ENCODE results near the gene TTLL13.

TTLL13 gene

DNA sequence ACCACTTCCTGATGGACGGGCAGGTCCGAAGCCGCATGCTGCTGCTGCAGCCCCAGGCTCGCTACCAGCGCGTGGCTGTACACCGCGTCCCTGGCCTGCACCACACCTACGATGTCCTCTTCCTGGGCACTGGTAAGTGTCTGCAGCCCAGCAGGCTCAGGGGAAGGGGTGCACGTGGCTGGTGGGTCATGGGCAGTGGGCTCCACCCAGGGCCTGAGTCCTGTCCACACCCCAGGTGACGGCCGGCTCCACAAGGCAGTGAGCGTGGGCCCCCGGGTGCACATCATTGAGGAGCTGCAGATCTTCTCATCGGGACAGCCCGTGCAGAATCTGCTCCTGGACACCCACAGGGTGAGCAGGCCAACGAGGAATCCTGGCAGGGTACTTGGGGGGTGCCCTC lies 24.3 kb upstream of the TTLL13 start:
- no peak overlapping the region for H3K14ac ChIP-seq (ENCODE audit: low read length)
- no peak overlapping the region for H2BK12ac ChIP-seq (ENCODE audit: low read length)
- H3K36me3 ChIP-seq (ENCODE audit: control insufficient read depth in 1 of 2, insufficient read depth in 2 of 2, low read length in 2 of 2) = peaks cover 46 to 57% of the 10 kb centered on the region in 2 experiments
- no peak overlapping the region for H2BK5ac ChIP-seq (ENCODE audit: low read depth, low read length, poor library complexity)
- H3K9ac ChIP-seq (ENCODE audit: low read length) = no peak overlapping the region
- no peak overlapping the region for H3K23ac ChIP-seq (ENCODE audit: low read length)
- no peak overlapping the region for H2AFZ ChIP-seq (ENCODE audit: insufficient read depth, low read length, poor library complexity)
- H4K91ac ChIP-seq (ENCODE audit: low read depth, low read length) = no peak overlapping the region
- peaks cover 3% of the 10 kb centered on the region for H3K9me3 ChIP-seq (ENCODE audit: insufficient read depth, low read depth, low read length)
- H3K4me2 ChIP-seq (ENCODE audit: low read length) = no peak overlapping the region
- H3K79me1 ChIP-seq (ENCODE audit: low read length) = no peaks in the 10 kb centered on the region
- no peak overlapping the region for H3K18ac ChIP-seq (ENCODE audit: low read length)
- H3K27ac ChIP-seq (ENCODE audit: low read depth, low read length) = no peak overlapping the region
- H4K12ac ChIP-seq (ENCODE audit: low read depth, low read length) = no peak overlapping the region
- no peak overlapping the region for H2AK5ac ChIP-seq (ENCODE audit: low read length)
- no peak overlapping the region for H2BK120ac ChIP-seq (ENCODE audit: insufficient read depth, low read length, poor library complexity)
- no peaks in the 10 kb centered on the region for H3K79me2 ChIP-seq (ENCODE audit: control insufficient read depth, insufficient read depth, low read length, poor library complexity)
- no peak overlapping the region for H3K4ac ChIP-seq (ENCODE audit: low read depth, low read length)
- DNase-seq = no peak
- no peak overlapping the region for H3K4me3 ChIP-seq (ENCODE audit: low read depth, low read length)
- no CpG with 5 or more reads among the region's 17 CpGs for WGBS (ENCODE audit: extremely low coverage, insufficient coverage, insufficient read length)
- H3K27me3 ChIP-seq (ENCODE audit: insufficient read depth, low read length) = no peaks in the 10 kb centered on the region
- H4K8ac ChIP-seq (ENCODE audit: low read depth, low read length) = no peak overlapping the region
- no peaks in the 10 kb centered on the region for H3K4me1 ChIP-seq (ENCODE audit: control insufficient read depth in 1 of 2, insufficient read depth in 2 of 2, low read length in 2 of 2)

DNA sequence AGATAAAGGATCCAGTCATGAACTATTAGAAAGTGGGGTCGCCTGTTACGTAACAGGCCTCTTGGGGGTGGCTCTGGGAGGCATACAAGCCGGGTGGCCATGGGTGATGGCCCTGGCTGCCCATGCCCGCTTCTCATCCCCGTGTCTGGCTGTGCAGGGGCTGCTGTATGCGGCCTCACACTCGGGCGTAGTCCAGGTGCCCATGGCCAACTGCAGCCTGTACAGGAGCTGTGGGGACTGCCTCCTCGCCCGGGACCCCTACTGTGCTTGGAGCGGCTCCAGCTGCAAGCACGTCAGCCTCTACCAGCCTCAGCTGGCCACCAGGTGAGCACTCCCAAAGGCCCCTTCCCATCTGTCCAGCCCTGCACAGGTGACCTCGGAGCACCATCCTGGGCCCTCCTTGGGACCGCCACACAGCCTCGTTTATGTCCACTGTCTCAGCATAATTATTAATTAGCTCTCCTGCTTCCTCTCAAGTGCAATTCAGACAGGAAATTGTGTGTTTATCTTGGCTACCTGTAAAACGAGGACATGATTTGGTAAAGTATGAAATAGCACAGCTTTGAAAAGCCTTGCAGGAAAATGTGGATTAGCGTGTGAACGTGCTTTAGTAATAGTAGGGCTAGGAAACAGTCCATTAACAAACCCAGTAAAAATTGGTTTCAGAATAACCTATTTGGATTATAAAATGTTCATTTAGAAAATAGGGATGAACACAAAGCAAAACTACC lies 23.7 kb upstream of the TTLL13 start:
- no peak overlapping the region for H2BK120ac ChIP-seq (ENCODE audit: insufficient read depth, low read length, poor library complexity)
- WGBS (ENCODE audit: extremely low coverage, insufficient coverage, insufficient read length) = no CpG with 5 or more reads among the region's 18 CpGs
- no peaks in the 10 kb centered on the region for H3K27me3 ChIP-seq (ENCODE audit: insufficient read depth, low read length)
- H3K79me1 ChIP-seq (ENCODE audit: low read length) = no peaks in the 10 kb centered on the region
- DNase-seq = no peak
- H4K8ac ChIP-seq (ENCODE audit: low read depth, low read length) = no peak overlapping the region
- no peak overlapping the region for H3K14ac ChIP-seq (ENCODE audit: low read length)
- no peak overlapping the region for H2BK12ac ChIP-seq (ENCODE audit: low read length)
- no peak overlapping the region for H3K4me2 ChIP-seq (ENCODE audit: low read length)
- no peak overlapping the region for H3K27ac ChIP-seq (ENCODE audit: low read depth, low read length)
- no peak overlapping the region for H4K12ac ChIP-seq (ENCODE audit: low read depth, low read length)
- H3K4ac ChIP-seq (ENCODE audit: low read depth, low read length) = no peak overlapping the region
- no peak overlapping the region for H3K9ac ChIP-seq (ENCODE audit: low read length)
- H3K9me3 ChIP-seq (ENCODE audit: insufficient read depth, low read depth, low read length) = peaks cover 3% of the 10 kb centered on the region
- no peak overlapping the region for H4K91ac ChIP-seq (ENCODE audit: low read depth, low read length)
- no peak overlapping the region for H2BK5ac ChIP-seq (ENCODE audit: low read depth, low read length, poor library complexity)
- H2AK5ac ChIP-seq (ENCODE audit: low read length) = no peak overlapping the region
- H3K79me2 ChIP-seq (ENCODE audit: control insufficient read depth, insufficient read depth, low read length, poor library complexity) = no peaks in the 10 kb centered on the region
- no peaks in the 10 kb centered on the region for H3K4me1 ChIP-seq (ENCODE audit: control insufficient read depth in 1 of 2, insufficient read depth in 2 of 2, low read length in 2 of 2)
- no peak overlapping the region for H2AFZ ChIP-seq (ENCODE audit: insufficient read depth, low read length, poor library complexity)
- H3K23ac ChIP-seq (ENCODE audit: low read length) = no peak overlapping the region
- H3K18ac ChIP-seq (ENCODE audit: low read length) = no peak overlapping the region
- H3K4me3 ChIP-seq (ENCODE audit: low read depth, low read length) = no peak overlapping the region
- H3K36me3 ChIP-seq (ENCODE audit: control insufficient read depth in 1 of 2, insufficient read depth in 2 of 2, low read length in 2 of 2) = peaks cover 52 to 63% of the 10 kb centered on the region in 2 experiments

DNA sequence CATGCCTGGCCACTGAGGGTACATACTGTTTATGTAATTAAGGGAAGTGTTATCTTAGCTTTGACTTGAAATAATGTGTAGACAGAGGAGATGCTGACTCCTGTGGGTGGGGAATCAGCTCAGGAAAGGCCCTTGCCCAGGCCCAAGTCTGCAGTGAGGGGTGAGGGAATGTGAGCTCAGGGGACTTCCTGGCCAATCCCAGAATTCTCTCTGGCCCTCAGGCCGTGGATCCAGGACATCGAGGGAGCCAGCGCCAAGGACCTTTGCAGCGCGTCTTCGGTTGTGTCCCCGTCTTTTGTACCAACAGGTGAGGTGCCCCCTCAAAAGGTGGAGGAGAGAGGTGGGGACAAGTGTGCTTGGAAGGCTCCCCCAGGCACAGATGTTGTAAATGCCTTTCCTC lies 22.0 kb upstream of the TTLL13 start:
- Histone ChIP-seq H3K23ac (ENCODE audit: low read length) (no peak overlapping the region), H3K79me2 (ENCODE audit: control insufficient read depth, insufficient read depth, low read length, poor library complexity) (no peaks in the 10 kb centered on the region), H4K8ac (ENCODE audit: low read depth, low read length) (no peak overlapping the region), H3K4me2 (ENCODE audit: low read length) (no peak overlapping the region), H3K4me3 (ENCODE audit: low read depth, low read length) (no peak overlapping the region), H2BK5ac (ENCODE audit: low read depth, low read length, poor library complexity) (no peak overlapping the region), H4K91ac (ENCODE audit: low read depth, low read length) (no peak overlapping the region), H3K4me1 (ENCODE audit: control insufficient read depth in 1 of 2, insufficient read depth in 2 of 2, low read length in 2 of 2) (no peaks in the 10 kb centered on the region), H2AK5ac (ENCODE audit: low read length) (no peak overlapping the region), H2BK12ac (ENCODE audit: low read length) (no peak overlapping the region), H2BK120ac (ENCODE audit: insufficient read depth, low read length, poor library complexity) (no peak overlapping the region), H4K12ac (ENCODE audit: low read depth, low read length) (no peak overlapping the region), H3K36me3 (ENCODE audit: control insufficient read depth in 1 of 2, insufficient read depth in 2 of 2, low read length in 2 of 2) (peaks cover 57 to 64% of the 10 kb centered on the region in 2 experiments), H3K27ac (ENCODE audit: low read depth, low read length) (no peak overlapping the region), H3K14ac (ENCODE audit: low read length) (no peak overlapping the region), H3K4ac (ENCODE audit: low read depth, low read length) (no peak overlapping the region), H3K9me3 (ENCODE audit: insufficient read depth, low read depth, low read length) (peaks cover 3% of the 10 kb centered on the region), H3K9ac (ENCODE audit: low read length) (no peak overlapping the region), H3K18ac (ENCODE audit: low read length) (no peak overlapping the region), H2AFZ (ENCODE audit: insufficient read depth, low read length, poor library complexity) (no peak overlapping the region), H3K27me3 (ENCODE audit: insufficient read depth, low read length) (no peaks in the 10 kb centered on the region), H3K79me1 (ENCODE audit: low read length) (no peaks in the 10 kb centered on the region)
- DNase-seq = no peak
- WGBS (ENCODE audit: extremely low coverage, insufficient coverage, insufficient read length) = no CpG with 5 or more reads among the region's 7 CpGs

DNA sequence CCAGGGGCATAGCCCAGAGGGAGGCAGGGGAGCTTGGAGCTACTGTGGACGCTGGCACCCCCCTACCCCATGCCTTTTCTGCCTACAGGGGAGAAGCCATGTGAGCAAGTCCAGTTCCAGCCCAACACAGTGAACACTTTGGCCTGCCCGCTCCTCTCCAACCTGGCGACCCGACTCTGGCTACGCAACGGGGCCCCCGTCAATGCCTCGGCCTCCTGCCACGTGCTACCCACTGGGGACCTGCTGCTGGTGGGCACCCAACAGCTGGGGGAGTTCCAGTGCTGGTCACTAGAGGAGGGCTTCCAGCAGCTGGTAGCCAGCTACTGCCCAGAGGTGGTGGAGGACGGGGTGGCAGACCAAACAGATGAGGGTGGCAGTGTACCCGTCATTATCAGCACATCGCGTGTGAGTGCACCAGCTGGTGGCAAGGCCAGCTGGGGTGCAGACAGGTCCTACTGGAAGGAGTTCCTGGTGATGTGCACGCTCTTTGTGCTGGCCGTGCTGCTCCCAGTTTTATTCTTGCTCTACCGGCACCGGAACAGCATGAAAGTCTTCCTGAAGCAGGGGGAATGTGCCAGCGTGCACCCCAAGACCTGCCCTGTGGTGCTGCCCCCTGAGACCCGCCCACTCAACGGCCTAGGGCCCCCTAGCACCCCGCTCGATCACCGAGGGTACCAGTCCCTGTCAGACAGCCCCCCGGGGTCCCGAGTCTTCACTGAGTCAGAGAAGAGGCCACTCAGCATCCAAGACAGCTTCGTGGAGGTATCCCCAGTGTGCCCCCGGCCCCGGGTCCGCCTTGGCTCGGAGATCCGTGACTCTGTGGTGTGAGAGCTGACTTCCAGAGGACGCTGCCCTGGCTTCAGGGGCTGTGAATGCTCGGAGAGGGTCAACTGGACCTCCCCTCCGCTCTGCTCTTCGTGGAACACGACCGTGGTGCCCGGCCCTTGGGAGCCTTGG lies 21.3 kb upstream of the TTLL13 start:
- Histone ChIP-seq H3K4me2 (ENCODE audit: low read length) (no peak overlapping the region), H4K91ac (ENCODE audit: low read depth, low read length) (no peak overlapping the region), H2BK5ac (ENCODE audit: low read depth, low read length, poor library complexity) (no peak overlapping the region), H3K14ac (ENCODE audit: low read length) (no peak overlapping the region), H3K27me3 (ENCODE audit: insufficient read depth, low read length) (no peaks in the 10 kb centered on the region), H4K12ac (ENCODE audit: low read depth, low read length) (no peak overlapping the region), H3K4me3 (ENCODE audit: low read depth, low read length) (no peak overlapping the region), H3K9ac (ENCODE audit: low read length) (no peak overlapping the region), H3K9me3 (ENCODE audit: insufficient read depth, low read depth, low read length) (peaks cover 3% of the 10 kb centered on the region), H3K18ac (ENCODE audit: low read length) (no peak overlapping the region), H3K4me1 (ENCODE audit: control insufficient read depth in 1 of 2, insufficient read depth in 2 of 2, low read length in 2 of 2) (peaks cover 0 to 3% of the 10 kb centered on the region in 2 experiments), H3K36me3 (ENCODE audit: control insufficient read depth in 1 of 2, insufficient read depth in 2 of 2, low read length in 2 of 2) (peaks cover 57 to 63% of the 10 kb centered on the region in 2 experiments), H2AFZ (ENCODE audit: insufficient read depth, low read length, poor library complexity) (no peak overlapping the region), H2BK12ac (ENCODE audit: low read length) (no peak overlapping the region), H3K4ac (ENCODE audit: low read depth, low read length) (no peak overlapping the region), H2AK5ac (ENCODE audit: low read length) (no peak overlapping the region), H3K79me2 (ENCODE audit: control insufficient read depth, insufficient read depth, low read length, poor library complexity) (no peaks in the 10 kb centered on the region), H3K79me1 (ENCODE audit: low read length) (no peaks in the 10 kb centered on the region), H3K23ac (ENCODE audit: low read length) (no peak overlapping the region), H2BK120ac (ENCODE audit: insufficient read depth, low read length, poor library complexity) (no peak overlapping the region), H4K8ac (ENCODE audit: low read depth, low read length) (no peak overlapping the region), H3K27ac (ENCODE audit: low read depth, low read length) (no peak overlapping the region)
- no CpG with 5 or more reads among the region's 38 CpGs for WGBS (ENCODE audit: extremely low coverage, insufficient coverage, insufficient read length)
- DNase-seq = no peak
